Measurements from ENCODE around the gene SPATA25.

DNA sequence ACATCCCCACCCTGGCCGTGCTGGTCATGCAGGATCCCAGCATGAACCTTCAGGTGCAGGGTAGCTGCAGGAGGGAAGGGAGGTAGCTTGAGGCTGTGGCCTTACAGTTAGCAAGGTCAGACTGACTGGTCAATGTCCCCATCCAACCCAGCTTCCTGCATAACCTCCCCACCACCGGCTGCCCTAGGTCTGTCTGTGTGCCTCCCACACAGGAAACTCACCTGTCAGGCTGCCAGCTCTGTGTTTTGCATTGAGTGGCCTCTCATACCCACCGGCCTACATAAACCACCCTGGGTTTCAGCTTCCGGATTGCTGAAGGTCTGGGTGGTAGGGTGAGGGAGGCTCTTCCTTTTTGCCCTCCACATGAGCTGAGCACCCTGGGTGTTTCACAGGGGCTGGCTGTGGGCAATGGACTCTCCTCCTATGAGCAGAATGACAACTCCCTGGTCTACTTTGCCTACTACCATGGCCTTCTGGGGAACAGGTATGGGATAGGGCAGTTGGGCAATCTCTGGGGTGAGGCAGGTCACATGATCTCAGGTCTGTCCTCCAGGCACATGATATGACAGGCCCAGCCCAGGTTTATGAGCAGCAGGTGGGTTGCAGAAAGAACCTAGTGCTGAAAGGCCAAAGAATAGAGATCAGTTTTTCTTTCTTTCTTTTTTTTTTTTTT lies 5.5 kb upstream of the SPATA25 start:
- TF ChIP-seq EZH2 (IDR thresholded peaks at IDR 0.05; ENCODE audit: borderline replicate concordance, low read depth, low read length, severe bottlenecking) (no peak), POLR2A (IDR thresholded peaks at IDR 0.05; ENCODE audit: low read depth, low read length) (no peak), CTCF (IDR thresholded peaks at IDR 0.05; ENCODE audit: extremely low read depth in 1 of 2, insufficient read depth in 1 of 2, low read depth in 1 of 2, low read length in 2 of 2) (no peak), MYC (IDR thresholded peaks at IDR 0.05; ENCODE audit: low read depth, low read length) (no peak), MAX (IDR thresholded peaks at IDR 0.05; ENCODE audit: insufficient read depth, insufficient read length) (no peak)
